Smooth muscle cell of the brain vasculature (primary cell): ENCODE measurements around the gene MCM7.

Experiments used
- DNase-seq: peaks from one replicate; pipeline ENCODE4 v3.0.0-alpha.2; 2012; ENCODE audit warnings: low read depth, low spot score

MCM7 gene

DNA sequence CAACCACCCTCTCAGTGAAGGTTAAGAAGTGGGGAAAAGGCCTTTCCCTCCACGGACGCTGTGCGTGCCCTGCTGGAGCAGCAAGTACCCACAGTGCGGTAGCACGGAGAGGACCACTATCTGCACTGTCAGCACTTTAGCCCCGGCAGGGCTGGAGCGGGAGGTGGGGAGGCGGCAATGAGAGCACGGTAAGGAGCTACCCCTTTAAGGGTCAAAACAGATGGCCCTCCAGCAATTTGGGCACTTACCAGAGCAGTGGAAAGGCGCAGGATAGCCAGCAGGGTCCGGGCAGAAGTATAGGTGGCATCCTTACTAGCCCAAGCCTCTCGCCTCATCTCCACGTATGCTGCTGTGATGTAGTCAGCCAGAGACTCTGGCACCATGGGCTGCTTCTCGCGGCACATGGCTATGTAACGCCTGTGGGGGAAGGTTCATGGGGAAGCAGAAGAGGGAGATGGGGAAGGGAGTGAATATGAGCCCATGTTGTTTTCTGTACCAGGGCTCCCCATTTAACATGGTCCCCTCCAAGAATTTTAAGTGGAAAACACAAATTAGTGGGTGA, 7.2 kb downstream of the MCM7 start:
- no peak for DNase-seq

- DNase-seq: no peak
Observed at GRCh38 chr7:100093498-100093897, 7.7 kb downstream of the MCM7 start.

- no peak for DNase-seq
Observed at GRCh38 chr7:100093054-100093453, 8.1 kb downstream of the MCM7 start.

GRCh38 chr7:100091411-100092181, 9.6 kb downstream of the MCM7 start:
- no peak for DNase-seq

GRCh38 chr7:100090527-100091410, 10.4 kb downstream of the MCM7 start:
- no peak for DNase-seq

GRCh38 chr7:100089458-100090196, 11.6 kb downstream of the MCM7 start:
- no peak for DNase-seq

- DNase-seq: no peak
Observed at GRCh38 chr7:100088621-100089457, 12.4 kb downstream of the MCM7 start, which contains the start of gene COPS6. TSS of gene COPS6 (plus strand) at chr7:100088969. CDS start at chr7:100088991, 22 bp downstream.

- DNase-seq: no peak
Observed at GRCh38 chr7:100088095-100088620, 13.0 kb downstream of the MCM7 start.

- no peak for DNase-seq
Observed at GRCh38 chr7:100087055-100087750, 14.0 kb downstream of the MCM7 start.

GRCh38 chr7:100085515-100085914, 15.7 kb downstream of the MCM7 start:
- DNase-seq: no peak

GRCh38 chr7:100082978-100083377, 18.2 kb downstream of the MCM7 start:
- DNase-seq: no peak

- peak; percentile 96 for DNase-seq
Observed at GRCh38 chr7:100081535-100082102, 19.6 kb downstream of the MCM7 start, which contains the start of gene ZNF3. TSS of gene ZNF3 (minus strand) at chr7:100081723. CDS start at chr7:100077357, 4,366 bp downstream.

- no peak for DNase-seq
Observed at GRCh38 chr7:100080907-100081534, 20.2 kb downstream of the MCM7 start.

DNA sequence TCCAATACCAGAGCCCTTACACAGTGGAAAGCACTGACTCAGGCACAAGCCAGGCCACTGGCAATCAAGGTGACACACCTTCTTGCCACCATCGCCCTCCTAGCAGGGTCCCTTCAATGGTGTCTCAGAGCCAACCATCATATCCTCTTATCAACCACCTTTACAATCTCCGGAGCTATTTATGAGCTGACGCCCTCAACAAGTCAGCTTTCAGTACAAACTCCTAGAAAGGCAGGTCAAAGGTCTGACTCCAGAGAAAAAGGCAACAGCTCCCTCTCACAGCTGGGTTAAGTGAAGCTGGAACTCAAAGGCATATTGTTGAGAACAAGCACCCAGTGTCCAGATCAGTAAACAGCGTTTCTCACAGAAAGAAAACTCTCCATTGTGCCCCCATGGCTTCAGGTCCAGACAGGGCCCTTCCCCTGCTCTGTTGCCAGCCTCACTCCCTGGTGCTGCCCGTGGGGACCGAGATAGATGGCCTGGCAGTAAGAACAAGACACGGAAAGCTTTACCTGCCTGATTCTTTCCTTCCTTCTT, 22.1 kb downstream of the MCM7 start:
- DNase-seq: no peak

- DNase-seq: no peak
Observed at GRCh38 chr7:100077205-100077604, 24.0 kb downstream of the MCM7 start.

DNA sequence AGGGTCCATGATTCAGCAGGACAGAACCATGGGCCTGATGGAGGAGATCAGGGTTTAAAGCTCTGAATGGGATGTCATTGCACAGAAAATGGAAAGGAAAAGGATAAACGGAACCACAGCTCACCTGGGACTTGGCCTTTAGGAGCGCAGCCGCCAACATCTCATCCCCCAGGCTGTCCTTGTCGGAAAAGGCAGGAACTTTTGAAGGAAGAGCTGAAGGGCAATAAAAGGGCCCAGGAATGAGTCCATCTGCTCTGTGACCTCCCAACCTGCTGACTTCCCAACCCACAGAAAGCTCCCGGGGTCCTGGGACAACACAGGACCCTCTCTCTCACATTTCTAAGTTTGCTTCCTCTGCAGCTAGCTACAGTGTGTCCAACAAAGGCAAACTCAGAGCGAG, 25.8 kb downstream of the MCM7 start:
- no peak for DNase-seq

DNA sequence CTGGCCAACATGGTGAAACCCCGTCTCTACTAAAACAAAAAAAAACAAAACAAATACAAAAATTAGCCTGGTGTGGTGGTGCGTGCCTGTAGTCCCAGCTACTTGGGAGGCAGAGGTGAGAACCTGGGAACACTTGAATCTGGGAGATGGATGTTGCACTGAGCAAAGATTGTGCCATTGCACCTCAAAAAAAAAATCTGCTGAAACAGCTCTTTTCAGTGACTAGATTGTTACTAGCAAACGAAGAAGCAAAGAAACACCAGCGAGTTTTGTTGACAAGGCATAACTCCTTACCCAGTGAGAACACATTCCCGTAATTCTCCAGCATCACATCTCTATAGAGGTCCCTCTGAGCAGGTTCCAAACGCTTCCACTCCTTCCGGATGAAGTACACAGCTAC, 26.4 kb downstream of the MCM7 start:
- no peak for DNase-seq

DNA sequence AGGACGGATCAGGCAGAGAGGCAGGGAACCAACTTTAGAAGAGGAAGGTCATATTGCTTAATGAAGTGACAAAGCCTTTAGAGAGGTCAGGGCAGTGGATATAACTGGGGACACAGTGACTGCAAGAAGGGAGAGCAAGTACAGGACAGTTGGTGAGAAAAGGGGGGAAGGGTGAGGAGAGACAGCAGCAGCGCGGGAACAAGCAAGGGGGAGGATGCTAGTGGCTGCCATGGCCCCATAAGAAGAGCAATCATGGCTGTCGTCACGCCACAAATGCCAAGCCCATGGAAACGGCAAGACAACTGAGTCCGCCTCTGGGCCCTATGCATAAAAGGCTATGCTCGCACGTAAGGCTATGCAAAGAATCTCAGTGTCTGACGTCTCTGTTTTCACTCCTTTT, 28.7 kb downstream of the MCM7 start:
- no peak for DNase-seq
